ENCODE results near the gene ITIH4. TPM values are rescaled to one million over a fixed set of nuclear protein-coding genes. Genes with fewer than 3 reads are reported as not detected.

The ITIH4 gene
- total RNA-seq, 2 donors from 2014 or later, result 6.0 to 6.2 TPM

- Mint-ChIP-seq H3K4me1 (no peaks in the 10 kb centered on the region), H3K27ac (no peak overlapping the region), H3K9me3 (no peaks in the 10 kb centered on the region), H3K4me3 (no peak overlapping the region), H3K27me3 (ENCODE audit: insufficient read depth) (peaks cover 5% of the 10 kb centered on the region), H3K36me3 (ENCODE audit: low read depth) (no peaks in the 10 kb centered on the region)
- Histone ChIP-seq H3K4me3 (ENCODE audit: low read length) (no peak overlapping the region), H3K9me3 (ENCODE audit: control insufficient read depth, low read length) (no peaks in the 10 kb centered on the region), H3K27ac (ENCODE audit: low read depth, low read length) (no peak overlapping the region), H3K36me3 (ENCODE audit: control insufficient read depth, insufficient read depth, low read length) (no peaks in the 10 kb centered on the region), H3K4me1 (ENCODE audit: control insufficient read depth, insufficient read depth, low read length) (no peaks in the 10 kb centered on the region), H3K27me3 (ENCODE audit: control insufficient read depth, insufficient read depth, low read length, poor library complexity, severe bottlenecking) (peaks cover 7% of the 10 kb centered on the region), H3K9ac (ENCODE audit: extremely low read depth, low read length, poor library complexity, severe bottlenecking) (no peak overlapping the region)
- DNase-seq, result peak; percentile 22
- WGBS, 2 experiments (ENCODE audit: insufficient coverage in 1 of 2, insufficient read length in 1 of 2), result 85 to 87% methylated on average over 13 of the region's 13 CpGs
- TF ChIP-seq CTCF (conservative IDR thresholded peaks at IDR 0.05), result no peak
These were observed 48.7 kb downstream of the ITIH4 start for GRCh38 chr3:52781741-52782140.

GRCh38 chr3:52779837-52780585 is 50.5 kb downstream of the ITIH4 start:
- H3K36me3 Mint-ChIP-seq (ENCODE audit: low read depth), result no peaks in the 10 kb centered on the region
- Histone ChIP-seq H3K27ac (ENCODE audit: low read depth, low read length) (no peak overlapping the region), H3K9ac (ENCODE audit: extremely low read depth, low read length, poor library complexity, severe bottlenecking) (no peak overlapping the region), H3K27me3 (ENCODE audit: control insufficient read depth, insufficient read depth, low read length, poor library complexity, severe bottlenecking) (peaks cover 7% of the 10 kb centered on the region), H3K4me3 (ENCODE audit: low read length) (no peak overlapping the region), H3K9me3 (ENCODE audit: control insufficient read depth, low read length) (no peaks in the 10 kb centered on the region), H3K4me1 (ENCODE audit: control insufficient read depth, insufficient read depth, low read length) (no peaks in the 10 kb centered on the region), H3K36me3 (ENCODE audit: control insufficient read depth, insufficient read depth, low read length) (no peaks in the 10 kb centered on the region)
- H3K4me1 Mint-ChIP-seq, result no peaks in the 10 kb centered on the region
- WGBS, 2 experiments (ENCODE audit: insufficient coverage in 1 of 2, insufficient read length in 1 of 2), result 89 to 92% methylated on average over 6 to 8 of the region's 8 CpGs
- H3K4me3 Mint-ChIP-seq, result no peak overlapping the region
- DNase-seq, result no peak
- H3K27ac Mint-ChIP-seq, result no peak overlapping the region
- H3K27me3 Mint-ChIP-seq (ENCODE audit: insufficient read depth), result peaks cover 12% of the 10 kb centered on the region
- TF ChIP-seq CTCF (conservative IDR thresholded peaks at IDR 0.05), result no peak
- no peaks in the 10 kb centered on the region for H3K9me3 Mint-ChIP-seq

GRCh38 chr3:52779011-52779836 is 51.2 kb downstream of the ITIH4 start:
- no peak for DNase-seq
- H3K27me3 Mint-ChIP-seq (ENCODE audit: insufficient read depth), result peaks cover 16% of the 10 kb centered on the region
- H3K27me3 ChIP-seq (ENCODE audit: control insufficient read depth, insufficient read depth, low read length, poor library complexity, severe bottlenecking), result peaks cover 7% of the 10 kb centered on the region
- no peak overlapping the region for H3K27ac ChIP-seq (ENCODE audit: low read depth, low read length)
- no peak for TF ChIP-seq CTCF (conservative IDR thresholded peaks at IDR 0.05)
- H3K4me1 Mint-ChIP-seq, result no peaks in the 10 kb centered on the region
- no peaks in the 10 kb centered on the region for H3K36me3 Mint-ChIP-seq (ENCODE audit: low read depth)
- no peaks in the 10 kb centered on the region for H3K36me3 ChIP-seq (ENCODE audit: control insufficient read depth, insufficient read depth, low read length)
- no peak overlapping the region for H3K4me3 Mint-ChIP-seq
- H3K4me3 ChIP-seq (ENCODE audit: low read length), result no peak overlapping the region
- H3K9ac ChIP-seq (ENCODE audit: extremely low read depth, low read length, poor library complexity, severe bottlenecking), result no peak overlapping the region
- H3K4me1 ChIP-seq (ENCODE audit: control insufficient read depth, insufficient read depth, low read length), result no peaks in the 10 kb centered on the region
- WGBS, 2 experiments (ENCODE audit: insufficient coverage in 1 of 2, insufficient read length in 1 of 2), result 93% methylated on average over 8 to 11 of the region's 11 CpGs
- no peaks in the 10 kb centered on the region for H3K9me3 ChIP-seq (ENCODE audit: control insufficient read depth, low read length)
- H3K9me3 Mint-ChIP-seq, result no peaks in the 10 kb centered on the region
- no peak overlapping the region for H3K27ac Mint-ChIP-seq
